Lower lobe of right lung (tissue), 2 donors: Measurements from ENCODE around the gene DQX1. TPM values are rescaled to one million over a fixed set of nuclear protein-coding genes. Genes with fewer than 3 reads are reported as not detected.
"Not testable (repeated sequence)": the region's sequence is repeated elsewhere in the genome, so short reads cannot be mapped to it uniquely, and the experiment has no call there.

Experiments
- ATAC-seq, 2 donors: fragments of 200-7000 bp; cut with Tn5 transposase; one replicate each; pipeline ENCODE4 v1.9.1; 2020 to 2022; ENCODE audit warnings: mild to moderate bottlenecking in 2 of 2, moderate library complexity in 2 of 2
- DNase-seq: peaks from one replicate; pipeline ENCODE4 v3.0.0-alpha.2; 2020
- H3K27ac ChIP-seq: fragments of 200-600 bp; one replicate; pipeline ENCODE4 v1.8.0; 2022
- H3K27me3 ChIP-seq: fragments of 200-600 bp; one replicate; pipeline ENCODE4 v1.8.0; 2022; ENCODE audit warnings: low read depth
- H3K36me3 ChIP-seq: fragments of 200-600 bp; one replicate; pipeline ENCODE4 v1.8.0; 2022; ENCODE audit warnings: mild to moderate bottlenecking
- H3K4me1 ChIP-seq: fragments of 200-600 bp; one replicate; pipeline ENCODE4 v1.8.0; 2022
- H3K4me3 ChIP-seq: fragments of 200-600 bp; one replicate; pipeline ENCODE4 v1.8.0; 2022; ENCODE audit warnings: mild to moderate bottlenecking
- H3K9me3 ChIP-seq: fragments of 200-600 bp; one replicate; pipeline ENCODE4 v1.8.0; 2022
- CTCF ChIP-seq: fragments of 200-600 bp; IDR thresholded peaks from one replicate; pipeline ENCODE4 v1.8.0; 2022; ENCODE audit warnings: antibody characterized with exemption, mild to moderate bottlenecking
- intact Hi-C: fragments of 100-400 bp; cut with DNase I; formaldehyde crosslinking; loops from one replicate; pipeline ENCODE4 v1.11.0; 2022
- total RNA-seq: library from RNA; stranded (reverse); fragmentation: NEBNext Ultra II Directional; extraction: Animal tissue kit (Norgen Biotek cat#: 25700); gene quantifications from one replicate; pipeline ENCODE4 v1.2.1, GENCODE V29; 2021
- donor health status: DM: no; HTN: yes; CAD: no; lungs with severe emphysema.

Gene DQX1
- total RNA-seq, 1 donor from 2014 or later, result 0.44 TPM

DNA sequence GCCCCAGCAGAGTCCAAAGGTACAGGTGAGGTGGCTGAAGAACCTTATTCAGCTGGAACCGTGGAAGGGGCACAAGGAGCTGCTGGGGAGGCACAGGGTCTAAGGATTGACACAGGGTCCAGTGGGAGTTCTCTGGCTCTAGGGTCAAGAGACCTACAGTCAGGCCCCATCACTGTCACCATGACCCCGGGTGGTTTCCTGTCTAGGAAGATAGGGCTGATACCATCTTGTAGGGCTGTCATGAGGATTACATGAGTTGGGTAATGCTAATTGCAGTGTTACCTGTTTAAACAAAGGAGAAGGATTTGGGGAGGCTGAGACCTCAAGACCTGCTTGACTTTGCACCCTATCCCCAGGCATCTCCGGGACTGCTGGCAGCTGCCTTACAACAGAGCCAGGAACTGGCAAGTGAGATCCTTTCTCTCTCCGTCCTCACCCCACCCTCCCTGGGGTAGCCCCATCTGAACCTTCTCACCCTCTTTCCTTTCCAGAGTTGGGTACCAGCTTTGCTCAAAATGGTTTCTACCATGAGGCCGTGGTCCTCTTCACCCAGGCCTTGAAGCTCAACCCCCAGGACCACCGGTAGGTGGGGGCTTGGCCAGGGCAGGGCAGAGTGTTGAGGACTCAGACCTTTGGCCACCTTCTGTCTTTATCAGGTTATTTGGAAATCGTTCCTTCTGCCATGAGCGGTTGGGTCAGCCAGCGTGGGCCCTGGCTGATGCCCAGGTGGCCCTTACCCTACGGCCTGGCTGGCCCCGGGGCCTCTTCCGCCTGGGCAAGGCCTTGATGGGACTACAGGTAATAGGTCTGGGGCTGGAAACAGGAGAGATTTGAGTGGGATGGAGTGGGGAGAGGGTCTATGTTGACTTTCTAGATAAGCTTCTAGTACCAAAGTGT lies 34.1 kb downstream of the DQX1 start:
- intact Hi-C loops, result no loop called here
- Histone ChIP-seq H3K9me3 (no peaks in the 10 kb centered on the region), H3K27me3 (no peaks in the 10 kb centered on the region), H3K4me1 (no peaks in the 10 kb centered on the region), H3K27ac (no peak overlapping the region), H3K4me3 (no peak overlapping the region), H3K36me3 (peaks cover 65% of the 10 kb centered on the region)
- TF ChIP-seq CTCF, result no peak
- ATAC-seq (no peak), DNase-seq (peak; percentile 28)

DNA sequence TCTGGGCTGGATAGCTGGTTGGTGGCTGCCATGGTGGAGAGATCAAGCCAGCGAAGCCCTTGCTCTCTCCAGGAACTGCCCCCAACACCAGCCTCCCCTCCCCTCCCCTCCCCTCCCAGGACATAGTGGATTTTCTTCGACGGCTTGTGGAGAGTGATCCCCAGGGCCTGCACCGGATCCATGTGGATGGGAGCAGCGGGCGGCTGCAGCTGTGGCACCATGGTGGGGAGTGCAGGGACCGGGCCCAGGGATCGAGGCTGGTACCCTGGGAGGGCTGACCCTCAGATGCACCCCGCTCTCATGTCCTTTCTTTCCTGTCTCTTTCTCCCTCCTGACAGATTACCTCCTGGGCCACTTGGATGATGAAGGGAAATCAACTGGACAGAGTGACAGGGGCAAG lies 36.1 kb downstream of the DQX1 start:
- TF ChIP-seq CTCF, result no peak
- DNase-seq (peak; percentile 22), ATAC-seq (no peak)
- Histone ChIP-seq H3K27me3 (no peaks in the 10 kb centered on the region), H3K4me1 (no peaks in the 10 kb centered on the region), H3K9me3 (no peaks in the 10 kb centered on the region), H3K36me3 (peaks cover 85% of the 10 kb centered on the region), H3K27ac (no peak overlapping the region), H3K4me3 (no peak overlapping the region)
- intact Hi-C loops, result no loop called here

DNA sequence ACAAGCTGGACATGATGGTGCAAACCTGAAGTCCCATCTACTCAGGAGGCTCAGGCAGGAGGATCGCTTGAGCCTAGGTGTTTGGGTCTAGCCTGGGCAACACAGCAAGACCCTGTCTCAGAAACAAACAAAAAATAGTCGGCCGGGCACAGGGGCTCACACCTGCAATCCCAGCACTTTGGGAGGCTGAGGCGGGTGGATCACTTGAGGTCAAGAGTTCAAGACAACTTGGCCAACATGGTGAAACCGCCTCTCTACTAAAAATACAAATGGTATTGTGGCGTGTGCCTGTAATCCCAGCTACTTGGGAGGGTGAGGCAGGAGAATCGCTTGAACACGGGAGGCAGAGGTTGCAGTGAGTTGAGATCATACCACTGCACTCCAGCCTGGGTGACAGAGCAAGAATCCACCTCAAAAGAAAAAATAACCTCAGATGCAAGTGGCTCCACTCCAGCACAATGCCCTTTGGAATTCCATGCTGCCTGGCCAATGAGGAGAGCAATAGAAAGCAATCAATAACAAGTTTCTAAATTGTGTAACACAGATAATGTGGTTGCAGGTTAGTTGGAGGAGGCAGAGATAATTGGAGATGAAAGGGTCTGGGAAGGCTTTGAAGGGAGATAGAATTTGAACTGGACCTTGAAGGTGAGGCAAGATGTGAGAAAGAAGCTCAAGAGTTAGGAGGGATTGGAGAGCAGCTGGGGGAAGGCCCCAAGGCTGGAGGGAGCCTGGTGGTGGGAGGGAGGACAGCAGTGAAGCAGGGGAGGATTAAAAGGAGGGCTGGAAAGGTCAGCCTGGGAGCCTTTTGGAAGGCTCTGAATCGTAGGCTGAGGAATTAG lies 37.2 kb downstream of the DQX1 start:
- DNase-seq (peak; percentile 6), ATAC-seq (no peak)
- peaks cover 80% of the 10 kb centered on the region for H3K36me3 ChIP-seq
- intact Hi-C loops, result no loop called here
- no peak overlapping the region for H3K27ac ChIP-seq
- no peak for TF ChIP-seq CTCF
- no peaks in the 10 kb centered on the region for H3K9me3 ChIP-seq
- H3K4me3 ChIP-seq, result no peak overlapping the region
- H3K4me1 ChIP-seq, result peaks cover 5% of the 10 kb centered on the region
- H3K27me3 ChIP-seq, result no peaks in the 10 kb centered on the region

DNA sequence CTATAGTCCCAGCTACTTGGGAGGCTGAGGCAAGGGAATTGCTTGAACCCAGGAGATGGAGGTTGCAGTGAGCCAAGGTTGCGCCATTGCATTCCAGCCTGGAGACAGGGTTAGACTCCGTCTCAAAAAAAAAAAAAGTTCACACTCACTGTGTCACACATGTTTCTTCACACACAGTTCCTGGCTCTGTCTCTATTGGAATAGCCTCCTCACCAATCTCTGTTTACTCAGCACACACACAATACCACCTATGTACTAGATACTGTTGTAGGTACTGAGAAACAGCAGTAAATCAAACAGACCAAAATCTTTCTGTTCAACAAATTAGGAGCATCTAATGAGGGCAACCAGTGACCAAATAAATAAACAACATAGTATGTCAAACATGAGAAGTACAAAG lies 39.9 kb downstream of the DQX1 start:
- Histone ChIP-seq H3K4me1 (peaks cover 21% of the 10 kb centered on the region), H3K36me3 (peaks cover 53% of the 10 kb centered on the region), H3K27ac (no peak overlapping the region), H3K27me3 (no peaks in the 10 kb centered on the region), H3K4me3 (no peak overlapping the region), H3K9me3 (no peaks in the 10 kb centered on the region)
- no peak for ATAC-seq
- TF ChIP-seq CTCF, result no peak
- DNase-seq, result peak; percentile 4
- intact Hi-C loops, result no loop called here

DNA sequence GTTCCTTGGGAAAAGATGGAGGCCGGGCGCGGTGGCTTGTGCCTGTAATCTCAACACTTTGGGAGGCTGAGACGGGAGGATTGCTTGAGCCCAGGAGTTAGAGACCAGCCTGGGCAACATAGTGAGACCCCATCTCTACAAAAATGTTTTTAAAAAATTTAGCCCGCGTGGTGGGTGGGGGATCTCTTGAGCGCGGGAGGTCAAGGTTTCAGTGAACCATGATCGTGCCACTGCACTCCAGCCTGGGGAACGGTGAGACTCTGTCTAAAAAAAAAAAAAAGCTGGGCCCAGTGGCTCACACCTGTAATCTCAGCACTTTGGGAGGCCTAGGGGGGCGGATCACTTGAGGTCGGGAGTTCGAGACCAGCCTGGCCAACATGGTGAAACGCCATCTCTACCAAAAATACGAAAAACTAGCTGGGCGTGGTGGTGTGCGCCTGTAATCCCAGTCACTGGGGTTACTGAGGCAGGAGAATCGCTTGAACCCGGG lies 42.3 kb downstream of the DQX1 start:
- peak; percentile 28 for DNase-seq
- intact Hi-C loops, result loop anchor here (2.0 kb wide), 1 partner anchor 103 kb away; no protein-coding TSS in a partner anchor
- not testable (repeated sequence) for ATAC-seq, H3K27me3 ChIP-seq, H3K9me3 ChIP-seq
- H3K4me1 ChIP-seq, result peaks cover 32% of the 10 kb centered on the region
- peak overlapping the region; percentile 92 for H3K27ac ChIP-seq
- H3K4me3 ChIP-seq, result peak overlapping the region; percentile 98
- H3K36me3 ChIP-seq, result peaks cover 56% of the 10 kb centered on the region
